Liver (tissue), 9 donors: ENCODE results near the gene ANKZF1. TPM values are rescaled to one million over a fixed set of nuclear protein-coding genes. Genes with fewer than 3 reads are reported as not detected.

Experiments
- DNase-seq: peaks from one replicate; pipeline ENCODE4 v3.0.0-alpha.2; 2017; ENCODE audit warnings: low spot score
- H3K27ac ChIP-seq, 2 donors: one replicate each; pipeline ENCODE4 v1.7.0; 2013; ENCODE audit warnings: inconsistent platforms in 2 of 2, low read length in 2 of 2, control low read depth in 1 of 2, low read depth in 1 of 2, mild to moderate bottlenecking in 1 of 2
- H3K27me3 ChIP-seq, 4 donors: one replicate each; pipeline versions ENCODE4 v1.6.1 to v1.7.0; 2013; ENCODE audit warnings: low read length in 3 of 4, inconsistent platforms in 1 of 4, mild to moderate bottlenecking in 1 of 4, moderate library complexity in 1 of 4; ENCODE audit not compliant: control insufficient read depth in 4 of 4, insufficient read depth in 4 of 4
- H3K36me3 ChIP-seq, 4 donors: one replicate each; pipeline versions ENCODE4 v1.6.1 to v1.7.0; 2013; ENCODE audit warnings: low read length in 3 of 4, mild to moderate bottlenecking in 3 of 4, low read depth in 1 of 4, moderate library complexity in 1 of 4; ENCODE audit not compliant: control insufficient read depth in 4 of 4, insufficient read depth in 3 of 4
- H3K4me1 ChIP-seq, 4 donors: one replicate each; pipeline versions ENCODE4 v1.6.1 to v1.7.0; 2013; ENCODE audit warnings: low read length in 3 of 4, mild to moderate bottlenecking in 3 of 4, moderate library complexity in 1 of 4; ENCODE audit not compliant: control insufficient read depth in 4 of 4, insufficient read depth in 4 of 4
- H3K4me3 ChIP-seq, 3 donors: one replicate each; pipeline versions ENCODE4 v1.6.1 to v1.7.0; 2013; ENCODE audit warnings: low read length in 3 of 3, control low read depth in 1 of 3, low read depth in 1 of 3, mild to moderate bottlenecking in 1 of 3
- H3K9ac ChIP-seq, 2 donors: one replicate each; pipeline ENCODE4 v1.7.0; 2013; ENCODE audit warnings: low read length in 2 of 2, mild to moderate bottlenecking in 2 of 2, moderate library complexity in 2 of 2, control low read depth in 1 of 2, low read depth in 1 of 2
- H3K9me3 ChIP-seq, 4 donors: one replicate each; pipeline versions ENCODE4 v1.6.1 to v1.7.0; 2013; ENCODE audit warnings: low read length in 3 of 4; ENCODE audit not compliant: control insufficient read depth in 4 of 4
- EGR1 ChIP-seq, 2 donors: IDR thresholded peaks; 2 replicates each; pipeline ENCODE4 v1.6.1; 2016 to 2018; ENCODE audit warnings: antibody characterized with exemption in 2 of 2, low read depth in 2 of 2
- FOXA1 ChIP-seq: IDR thresholded peaks from 2 replicates; pipeline ENCODE4 v1.6.1; 2016; ENCODE audit warnings: antibody characterized with exemption
- FOXA2 ChIP-seq: IDR thresholded peaks from 2 replicates; pipeline ENCODE4 v1.6.1; 2016; ENCODE audit warnings: antibody characterized with exemption
- GABPA ChIP-seq, 2 donors: IDR thresholded peaks in 1 of 2; conservative IDR thresholded peaks in 1 of 2; 2 replicates each; pipeline ENCODE4 v1.6.1; 2016; ENCODE audit warnings: antibody characterized with exemption in 2 of 2, mild to moderate bottlenecking in 1 of 2, moderate library complexity in 1 of 2
- HNF4A ChIP-seq, 2 donors: conservative IDR thresholded peaks; 2 replicates each; pipeline ENCODE4 v1.6.1; 2016; ENCODE audit warnings: antibody characterized with exemption in 2 of 2, mild to moderate bottlenecking in 2 of 2
- HNF4G ChIP-seq: IDR thresholded peaks from 2 replicates; pipeline ENCODE4 v1.6.1; 2016; ENCODE audit warnings: antibody characterized with exemption
- JUND ChIP-seq, 2 donors: IDR thresholded peaks; 2 replicates each; pipeline ENCODE4 v1.6.1; 2016; ENCODE audit warnings: antibody characterized with exemption in 2 of 2
- MAX ChIP-seq: IDR thresholded peaks from 2 replicates; pipeline ENCODE4 v1.6.1; 2016; ENCODE audit warnings: antibody characterized with exemption
- NR2F2 ChIP-seq: IDR thresholded peaks from 2 replicates; pipeline ENCODE4 v1.6.1; 2016; ENCODE audit warnings: antibody characterized with exemption
- RAD21 ChIP-seq, 2 donors: IDR thresholded peaks; 2 replicates each; pipeline ENCODE4 v1.6.1; 2016; ENCODE audit warnings: antibody characterized with exemption in 2 of 2, mild to moderate bottlenecking in 2 of 2
- RXRA ChIP-seq, 2 donors: IDR thresholded peaks; 2 replicates each; pipeline ENCODE4 v1.6.1; 2017 to 2018; ENCODE audit warnings: antibody characterized with exemption in 2 of 2, mild to moderate bottlenecking in 1 of 2
- SP1 ChIP-seq: IDR thresholded peaks from 2 replicates; pipeline ENCODE4 v1.6.1; 2018; ENCODE audit warnings: antibody characterized with exemption, mild to moderate bottlenecking
- TAF1 ChIP-seq: conservative IDR thresholded peaks from 2 replicates; pipeline ENCODE4 v1.6.1; 2016; ENCODE audit warnings: antibody characterized with exemption, mild to moderate bottlenecking
- YY1 ChIP-seq: IDR thresholded peaks from 2 replicates; pipeline ENCODE4 v1.6.1; 2016; ENCODE audit warnings: antibody characterized with exemption, mild to moderate bottlenecking
- WGBS: extraction: QIAGEN DNeasy Blood & Tissue Kit; methylation state at CpG from one replicate; pipeline ENCODE4 v1.1.7; 2013; 5-methylcytosine and 5-hydroxymethylcytosine counted together
- polyA plus RNA-seq, 2 donors: library from polyadenylated mRNA; stranded (reverse) in 1 of 2; unstranded in 1 of 2; fragments of 200-250 nt in 1 of 2; fragments of >200 nt in 1 of 2; fragmentation: Nextera tagmentation in 1 of 2; extraction: Ambion mirVana in 1 of 2; gene quantifications; one replicate each; pipeline versions ENCODE4 v1.2.1 to v1.2.3, GENCODE V29; 2013 to 2015
- total RNA-seq, 2 donors: library from RNA; depleted of rRNA; stranded (reverse); fragments of >200 nt; gene quantifications; one replicate each; pipeline ENCODE4 v1.2.3, GENCODE V29; 2014
- TF ChIP-seq, protein P1 (sequence below): IDR thresholded peaks from 2 replicates; pipeline ENCODE4 v1.6.1; 2016; ENCODE audit warnings: antibody characterized with exemption
- TF ChIP-seq, protein P2 (sequence below): IDR thresholded peaks from 2 replicates; pipeline ENCODE4 v1.6.1; 2016; ENCODE audit warnings: antibody characterized with exemption
- TF ChIP-seq, protein P3 (sequence below): fragments of 150-350 bp; IDR thresholded peaks from 2 replicates; pipeline ENCODE4 v1.5.1; 2017; ENCODE audit warnings: improper control_type of control experiment, low read depth, low read length; ENCODE audit not compliant: missing input control
- donor health status: healthy.
- donor health status: healthy.
- donor health status: healthy.
- donor health status: healthy.
- donor health status: healthy.

Gene ANKZF1
- total and polyA plus RNA-seq, 4 donors: 9.0 to 30.6 (median 20.5) TPM

GRCh38 chr2:219246559-219246958, 17.0 kb downstream of the ANKZF1 start (continued):
- TF ChIP-seq GABPA (IDR thresholded peaks at IDR 0.05 in 1 of 2, conservative IDR thresholded peaks at IDR 0.05 in 1 of 2) (no peak), TAF1 (no peak), MAX (no peak), NR2F2 (no peak), EGR1 (IDR thresholded peaks at IDR 0.05; ENCODE audit: low read depth in 2 of 2) (no peak)

- 86% methylated on average over 17 of the region's 17 CpGs for WGBS
- Histone ChIP-seq H3K9ac (no peak overlapping the region), H3K27me3 (no peaks in the 10 kb centered on the region), H3K36me3 (peaks cover 0 to 3% (median 0%) of the 10 kb centered on the region in 4 donors), H3K27ac (peak overlapping the region; percentile 55 to 73), H3K4me3 (no peak overlapping the region), H3K9me3 (no peaks in the 10 kb centered on the region), H3K4me1 (peaks cover 19 to 72% (median 58%) of the 10 kb centered on the region in 4 donors)
- DNase-seq: no peak
- TF ChIP-seq SP1: peak; percentile 31
- TF ChIP-seq, protein P1, sequence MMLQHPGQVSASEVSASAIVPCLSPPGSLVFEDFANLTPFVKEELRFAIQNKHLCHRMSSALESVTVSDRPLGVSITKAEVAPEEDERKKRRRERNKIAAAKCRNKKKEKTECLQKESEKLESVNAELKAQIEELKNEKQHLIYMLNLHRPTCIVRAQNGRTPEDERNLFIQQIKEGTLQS: no peak
Observed at GRCh38 chr2:219247678-219248642, 18.4 kb downstream of the ANKZF1 start.

DNA sequence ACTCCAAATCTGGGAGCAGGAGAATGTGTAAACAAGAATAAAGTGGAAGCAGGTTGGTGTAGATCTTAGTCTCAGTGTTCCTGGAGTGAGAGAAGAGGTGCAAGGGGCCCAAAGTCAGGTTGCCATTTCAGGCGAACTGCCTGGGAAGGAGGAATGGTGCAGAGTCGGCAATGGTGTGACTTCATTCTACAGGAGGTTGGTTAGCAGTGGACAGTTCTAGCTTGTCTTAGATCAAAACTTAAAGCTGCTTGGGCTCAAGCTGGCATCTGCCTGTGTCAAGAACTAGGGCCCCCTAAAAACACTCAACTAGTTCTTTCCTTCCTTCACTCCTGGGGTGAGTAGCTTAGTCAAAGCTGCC, 19.2 kb downstream of the ANKZF1 start:
- 61% methylated on average over 2 of the region's 2 CpGs for WGBS
- no peak overlapping the region for H3K9ac ChIP-seq
- DNase-seq: no peak
- no peak for TF ChIP-seq MAX
- no peaks in the 10 kb centered on the region for H3K9me3 ChIP-seq
- H3K27me3 ChIP-seq: no peaks in the 10 kb centered on the region
- H3K27ac ChIP-seq: peak overlapping the region; percentile 73 to 96
- peaks cover 0 to 3% (median 0%) of the 10 kb centered on the region in 4 donors for H3K36me3 ChIP-seq
- H3K4me3 ChIP-seq: no peak overlapping the region
- peaks cover 20 to 73% (median 58%) of the 10 kb centered on the region in 4 donors for H3K4me1 ChIP-seq

GRCh38 chr2:219249203-219249980, 19.8 kb downstream of the ANKZF1 start:
- WGBS: 4% methylated on average over 7 of the region's 7 CpGs
- DNase-seq: peak; percentile 74
- no peaks in the 10 kb centered on the region for H3K27me3 ChIP-seq
- H3K4me1 ChIP-seq: peaks cover 20 to 77% (median 61%) of the 10 kb centered on the region in 4 donors
- no peak overlapping the region for H3K4me3 ChIP-seq
- peak overlapping the region; percentile 13 to 51 for H3K9ac ChIP-seq
- H3K9me3 ChIP-seq: no peaks in the 10 kb centered on the region
- peaks cover 0 to 3% (median 0%) of the 10 kb centered on the region in 4 donors for H3K36me3 ChIP-seq
- H3K27ac ChIP-seq: peak overlapping the region; percentile 73 to 96
- TF ChIP-seq JUND (IDR thresholded peaks at IDR 0.05) (peak in 1 of 2 donors; percentile 37), FOXA1 (peak; percentile 97), HNF4G (no peak), RAD21 (IDR thresholded peaks at IDR 0.05) (peak; percentile 17 to 47), RXRA (IDR thresholded peaks at IDR 0.05) (peak; percentile 3 to 21), GABPA (IDR thresholded peaks at IDR 0.05 in 1 of 2, conservative IDR thresholded peaks at IDR 0.05 in 1 of 2) (peak; percentile 38 to 74), YY1 (peak; percentile 44), HNF4A (conservative IDR thresholded peaks at IDR 0.05) (peak in 1 of 2 donors; percentile 43), FOXA2 (peak; percentile 99), SP1 (peak; percentile 93), NR2F2 (no peak), TAF1 (peak; percentile 79), EGR1 (IDR thresholded peaks at IDR 0.05; ENCODE audit: low read depth in 2 of 2) (no peak)
- TF ChIP-seq, protein P1: no peak
- TF ChIP-seq, protein P2, sequence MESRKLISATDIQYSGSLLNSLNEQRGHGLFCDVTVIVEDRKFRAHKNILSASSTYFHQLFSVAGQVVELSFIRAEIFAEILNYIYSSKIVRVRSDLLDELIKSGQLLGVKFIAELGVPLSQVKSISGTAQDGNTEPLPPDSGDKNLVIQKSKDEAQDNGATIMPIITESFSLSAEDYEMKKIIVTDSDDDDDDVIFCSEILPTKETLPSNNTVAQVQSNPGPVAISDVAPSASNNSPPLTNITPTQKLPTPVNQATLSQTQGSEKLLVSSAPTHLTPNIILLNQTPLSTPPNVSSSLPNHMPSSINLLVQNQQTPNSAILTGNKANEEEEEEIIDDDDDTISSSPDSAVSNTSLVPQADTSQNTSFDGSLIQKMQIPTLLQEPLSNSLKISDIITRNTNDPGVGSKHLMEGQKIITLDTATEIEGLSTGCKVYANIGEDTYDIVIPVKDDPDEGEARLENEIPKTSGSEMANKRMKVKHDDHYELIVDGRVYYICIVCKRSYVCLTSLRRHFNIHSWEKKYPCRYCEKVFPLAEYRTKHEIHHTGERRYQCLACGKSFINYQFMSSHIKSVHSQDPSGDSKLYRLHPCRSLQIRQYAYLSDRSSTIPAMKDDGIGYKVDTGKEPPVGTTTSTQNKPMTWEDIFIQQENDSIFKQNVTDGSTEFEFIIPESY: no peak
- TF ChIP-seq, protein P3, sequence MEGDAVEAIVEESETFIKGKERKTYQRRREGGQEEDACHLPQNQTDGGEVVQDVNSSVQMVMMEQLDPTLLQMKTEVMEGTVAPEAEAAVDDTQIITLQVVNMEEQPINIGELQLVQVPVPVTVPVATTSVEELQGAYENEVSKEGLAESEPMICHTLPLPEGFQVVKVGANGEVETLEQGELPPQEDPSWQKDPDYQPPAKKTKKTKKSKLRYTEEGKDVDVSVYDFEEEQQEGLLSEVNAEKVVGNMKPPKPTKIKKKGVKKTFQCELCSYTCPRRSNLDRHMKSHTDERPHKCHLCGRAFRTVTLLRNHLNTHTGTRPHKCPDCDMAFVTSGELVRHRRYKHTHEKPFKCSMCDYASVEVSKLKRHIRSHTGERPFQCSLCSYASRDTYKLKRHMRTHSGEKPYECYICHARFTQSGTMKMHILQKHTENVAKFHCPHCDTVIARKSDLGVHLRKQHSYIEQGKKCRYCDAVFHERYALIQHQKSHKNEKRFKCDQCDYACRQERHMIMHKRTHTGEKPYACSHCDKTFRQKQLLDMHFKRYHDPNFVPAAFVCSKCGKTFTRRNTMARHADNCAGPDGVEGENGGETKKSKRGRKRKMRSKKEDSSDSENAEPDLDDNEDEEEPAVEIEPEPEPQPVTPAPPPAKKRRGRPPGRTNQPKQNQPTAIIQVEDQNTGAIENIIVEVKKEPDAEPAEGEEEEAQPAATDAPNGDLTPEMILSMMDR: no peak
